Progenitor cell of endocrine pancreas (in vitro differentiated cells): ENCODE results near the gene GLTPD2. TPM values are rescaled to one million over a fixed set of nuclear protein-coding genes. Genes with fewer than 3 reads are reported as not detected.

ENCODE experiments used
- DNase-seq: peaks from one replicate; pipeline ENCODE4 v3.0.0; 2021; ENCODE audit warnings: low spot score; ENCODE audit not compliant: unreplicated experiment
- H3K27ac Mint-ChIP-seq: 2 replicates; pipeline ENCODE4 v1.8.0; 2021; ENCODE audit warnings: mild to moderate bottlenecking, moderate library complexity, mixed read lengths
- H3K27me3 Mint-ChIP-seq: 2 replicates; pipeline ENCODE4 v1.8.0; 2021; ENCODE audit warnings: mixed read lengths
- H3K36me3 Mint-ChIP-seq: 2 replicates; pipeline ENCODE4 v1.8.0; 2022; ENCODE audit warnings: mixed read lengths; ENCODE audit not compliant: insufficient read depth
- H3K4me1 Mint-ChIP-seq: 2 replicates; pipeline ENCODE4 v1.8.0; 2021; ENCODE audit warnings: low read depth, mixed read lengths
- H3K4me3 Mint-ChIP-seq: 2 replicates; pipeline ENCODE4 v1.8.0; 2021; ENCODE audit warnings: low read depth, mild to moderate bottlenecking, moderate library complexity, mixed read lengths
- H3K9me3 Mint-ChIP-seq: 2 replicates; pipeline ENCODE4 v1.8.0; 2021; ENCODE audit warnings: low read depth, mixed read lengths
- CTCF ChIP-seq: fragments of 200-600 bp; sonication (generic); IDR thresholded peaks from one replicate; pipeline ENCODE4 v1.5.0; 2021; ENCODE audit warnings: antibody characterized with exemption, mild to moderate bottlenecking; ENCODE audit not compliant: unreplicated experiment
- total RNA-seq: library from RNA; stranded (reverse); gene quantifications from 2 replicates; pipeline ENCODE4 v1.2.1, GENCODE V29; 2021

Gene GLTPD2
- total RNA-seq, 1 donor from 2014 or later = 4.0 TPM

GRCh38 chr17:4759776-4760236 is 29.0 kb upstream of the GLTPD2 start:
- no peak overlapping the region for H3K4me3 Mint-ChIP-seq
- no peaks in the 10 kb centered on the region for H3K9me3 Mint-ChIP-seq
- H3K36me3 Mint-ChIP-seq = no peaks in the 10 kb centered on the region
- peaks cover 11% of the 10 kb centered on the region for H3K27me3 Mint-ChIP-seq
- TF ChIP-seq CTCF = no peak
- DNase-seq = no peak
- peaks cover 5% of the 10 kb centered on the region for H3K4me1 Mint-ChIP-seq
- H3K27ac Mint-ChIP-seq = no peak overlapping the region

- DNase-seq = no peak
- H3K4me1 Mint-ChIP-seq = no peaks in the 10 kb centered on the region
- H3K4me3 Mint-ChIP-seq = no peak overlapping the region
- H3K27me3 Mint-ChIP-seq = no peaks in the 10 kb centered on the region
- H3K9me3 Mint-ChIP-seq = no peaks in the 10 kb centered on the region
- H3K36me3 Mint-ChIP-seq = no peaks in the 10 kb centered on the region
- no peak for TF ChIP-seq CTCF
- H3K27ac Mint-ChIP-seq = no peak overlapping the region
Observed at GRCh38 chr17:4764595-4764994, 24.2 kb upstream of the GLTPD2 start.

- H3K4me1 Mint-ChIP-seq = peaks cover 1% of the 10 kb centered on the region
- H3K4me3 Mint-ChIP-seq = no peak overlapping the region
- DNase-seq = no peak
- H3K27me3 Mint-ChIP-seq = no peaks in the 10 kb centered on the region
- H3K27ac Mint-ChIP-seq = no peak overlapping the region
- no peaks in the 10 kb centered on the region for H3K9me3 Mint-ChIP-seq
- H3K36me3 Mint-ChIP-seq = no peaks in the 10 kb centered on the region
- no peak for TF ChIP-seq CTCF
Observed at GRCh38 chr17:4766201-4766600, 22.6 kb upstream of the GLTPD2 start.

GRCh38 chr17:4766723-4767122 is 22.0 kb upstream of the GLTPD2 start:
- peaks cover 2% of the 10 kb centered on the region for H3K27me3 Mint-ChIP-seq
- no peaks in the 10 kb centered on the region for H3K9me3 Mint-ChIP-seq
- no peaks in the 10 kb centered on the region for H3K36me3 Mint-ChIP-seq
- H3K27ac Mint-ChIP-seq = no peak overlapping the region
- H3K4me3 Mint-ChIP-seq = no peak overlapping the region
- no peak for TF ChIP-seq CTCF
- no peak for DNase-seq
- H3K4me1 Mint-ChIP-seq = peaks cover 4% of the 10 kb centered on the region

- peaks cover 7% of the 10 kb centered on the region for H3K4me1 Mint-ChIP-seq
- no peak for DNase-seq
- no peak overlapping the region for H3K27ac Mint-ChIP-seq
- no peaks in the 10 kb centered on the region for H3K36me3 Mint-ChIP-seq
- TF ChIP-seq CTCF = no peak
- no peaks in the 10 kb centered on the region for H3K9me3 Mint-ChIP-seq
- H3K4me3 Mint-ChIP-seq = no peak overlapping the region
- peaks cover 4% of the 10 kb centered on the region for H3K27me3 Mint-ChIP-seq
Observed at GRCh38 chr17:4768298-4768697, 20.5 kb upstream of the GLTPD2 start.
